ENCODE data around the gene CDK9.

Gene CDK9

DNA sequence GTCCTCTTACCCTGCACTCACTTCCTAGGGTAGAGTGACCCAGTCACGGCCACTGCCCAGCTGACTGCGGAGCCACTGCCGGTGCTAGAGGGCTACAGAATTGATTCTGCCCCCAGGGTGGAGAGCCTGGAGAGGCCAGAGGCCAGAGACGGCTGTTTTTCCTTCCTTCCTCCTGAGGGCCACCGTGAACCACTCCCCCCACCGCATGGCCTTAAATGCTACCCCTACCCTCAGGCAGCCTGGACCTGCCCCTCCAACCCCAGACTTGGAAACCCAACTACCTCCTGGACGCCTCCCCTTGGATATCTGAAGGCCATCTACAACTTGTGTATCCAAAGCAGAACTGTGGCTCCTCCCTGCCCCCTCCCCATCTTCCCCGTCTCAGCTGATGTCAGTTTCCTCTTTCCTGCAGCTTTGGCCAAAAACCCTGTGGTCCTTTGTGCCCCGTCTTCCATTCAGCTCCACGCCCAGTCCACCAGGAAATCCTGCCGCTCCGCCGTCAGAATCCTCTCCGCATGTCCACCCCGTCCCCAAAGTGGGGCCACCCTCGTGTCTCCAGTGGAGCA lies 23.6 kb upstream of the CDK9 start:
- no peak for DNase-seq

DNA sequence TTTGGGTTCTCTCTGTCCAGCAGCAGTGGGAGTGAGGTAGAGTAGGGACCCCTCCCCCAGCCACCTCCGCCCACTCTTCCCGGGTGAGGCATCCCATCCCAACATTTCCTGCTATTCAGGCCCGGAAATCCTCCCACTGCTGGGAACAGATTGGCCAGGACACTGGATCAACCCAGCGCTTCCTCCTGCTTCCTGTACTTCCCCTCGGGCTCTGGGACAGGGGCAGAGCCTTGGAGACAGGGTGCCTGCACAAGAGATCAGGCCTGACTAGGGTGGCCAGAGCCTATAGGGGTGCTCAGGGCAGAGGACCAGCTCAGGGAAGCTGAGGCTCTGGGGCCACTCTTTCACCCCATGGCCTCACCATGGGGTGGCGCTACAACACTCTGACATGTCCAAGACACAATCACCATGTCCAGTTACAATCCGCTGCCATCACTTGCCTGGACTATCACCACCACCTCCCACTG lies 21.9 kb upstream of the CDK9 start:
- DNase-seq, result peak; percentile 30 to 45

DNA sequence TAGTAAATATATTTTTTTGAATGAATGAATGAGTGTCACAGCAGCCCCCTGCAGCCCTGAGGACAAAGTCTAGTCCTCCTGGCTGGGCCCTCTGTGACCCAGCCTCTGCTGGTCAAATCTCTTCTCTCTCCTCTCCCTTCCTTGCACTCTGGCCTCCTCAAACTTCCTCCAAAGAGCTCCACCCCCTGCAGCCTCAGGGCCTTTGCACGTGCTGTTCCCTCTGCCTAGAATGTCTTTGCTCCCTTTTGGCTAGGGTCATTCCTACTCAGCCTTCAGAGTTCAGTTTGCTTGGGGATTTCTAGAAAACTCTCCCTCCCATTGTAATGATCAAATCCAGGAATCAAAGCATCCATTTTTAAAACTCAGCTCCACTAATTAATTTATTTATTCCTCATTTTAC lies 20.4 kb upstream of the CDK9 start:
- DNase-seq, result no peak

DNA sequence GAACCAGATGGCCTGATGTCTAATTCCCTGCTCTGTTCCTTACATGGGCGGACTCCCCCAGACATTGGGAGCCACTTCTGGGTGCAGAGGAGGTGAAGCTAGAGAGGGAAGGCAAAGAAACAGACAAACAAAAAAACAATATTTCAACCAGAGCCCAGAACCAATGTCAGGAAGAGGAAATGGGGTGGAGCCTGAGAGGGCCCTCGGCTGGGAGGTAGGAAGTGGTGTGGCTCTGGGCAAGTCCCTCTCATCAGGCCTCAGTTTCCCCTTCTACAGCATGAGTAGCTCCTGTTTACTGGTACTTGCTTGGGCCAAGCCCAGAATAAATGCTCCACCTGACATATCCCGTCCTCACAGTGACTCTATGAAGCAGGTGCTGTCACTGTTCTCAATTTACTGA lies 18.4 kb upstream of the CDK9 start:
- peak in 1 of 2 donors; percentile 41 for DNase-seq

DNA sequence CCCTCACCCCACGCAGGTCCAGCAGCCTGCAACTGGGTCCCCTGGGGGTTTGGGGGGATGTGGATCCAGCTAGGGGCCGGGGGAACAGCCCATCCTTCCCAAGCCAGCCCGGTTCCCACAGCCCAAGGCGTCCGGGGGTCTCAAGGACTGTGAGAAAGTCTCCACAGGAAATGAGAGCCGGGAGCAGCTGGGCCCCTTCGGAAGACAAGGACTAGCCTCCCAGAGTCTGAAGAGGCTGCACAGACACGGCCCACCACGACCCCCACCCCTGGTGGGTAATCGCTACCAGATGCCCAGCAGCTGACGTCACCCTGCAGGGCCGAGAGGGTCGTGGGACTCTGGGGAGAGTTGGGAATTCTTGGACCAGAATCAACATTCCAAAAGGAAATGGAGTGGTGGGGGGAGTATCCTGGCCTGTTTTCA lies 17.9 kb upstream of the CDK9 start:
- no peak for DNase-seq

DNA sequence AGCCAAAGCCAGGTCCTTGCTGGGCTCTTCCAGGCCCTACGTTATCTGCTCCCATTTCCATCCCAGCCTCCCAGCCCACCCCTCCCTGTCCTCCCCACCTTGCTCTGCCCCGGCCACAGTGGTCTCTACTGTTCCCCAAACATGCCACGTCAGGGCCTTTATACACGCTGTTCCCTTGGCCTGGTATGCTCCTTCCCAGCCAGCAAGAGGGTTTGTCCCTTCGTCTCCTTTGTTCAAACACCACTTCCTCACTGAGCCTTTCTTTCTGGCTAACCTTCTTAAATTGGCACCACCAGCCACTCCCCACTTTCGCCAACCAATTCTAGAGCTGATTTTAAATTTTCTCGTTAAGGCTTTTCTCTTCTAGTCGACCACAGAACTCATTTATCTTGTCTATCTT lies 17.1 kb upstream of the CDK9 start:
- DNase-seq, result no peak

DNA sequence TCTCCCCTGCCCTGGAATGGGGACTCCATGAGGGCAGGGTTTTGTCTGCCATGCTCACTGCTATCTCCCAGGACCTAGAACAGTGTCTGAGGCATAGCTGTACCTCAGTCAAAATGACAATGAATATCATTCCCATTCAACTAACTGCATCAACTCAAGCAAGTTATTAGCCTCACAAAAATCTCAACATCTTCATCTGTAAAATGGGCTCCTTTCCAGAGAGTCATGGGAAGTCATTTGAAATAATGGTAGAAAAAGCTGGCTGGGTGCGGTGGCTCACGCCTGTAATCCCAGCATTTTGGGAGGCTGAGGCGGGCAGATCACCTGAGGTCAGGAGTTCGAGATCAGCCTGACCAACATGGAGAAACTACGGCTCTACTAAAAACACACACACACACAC lies 16.7 kb upstream of the CDK9 start:
- no peak for DNase-seq

DNA sequence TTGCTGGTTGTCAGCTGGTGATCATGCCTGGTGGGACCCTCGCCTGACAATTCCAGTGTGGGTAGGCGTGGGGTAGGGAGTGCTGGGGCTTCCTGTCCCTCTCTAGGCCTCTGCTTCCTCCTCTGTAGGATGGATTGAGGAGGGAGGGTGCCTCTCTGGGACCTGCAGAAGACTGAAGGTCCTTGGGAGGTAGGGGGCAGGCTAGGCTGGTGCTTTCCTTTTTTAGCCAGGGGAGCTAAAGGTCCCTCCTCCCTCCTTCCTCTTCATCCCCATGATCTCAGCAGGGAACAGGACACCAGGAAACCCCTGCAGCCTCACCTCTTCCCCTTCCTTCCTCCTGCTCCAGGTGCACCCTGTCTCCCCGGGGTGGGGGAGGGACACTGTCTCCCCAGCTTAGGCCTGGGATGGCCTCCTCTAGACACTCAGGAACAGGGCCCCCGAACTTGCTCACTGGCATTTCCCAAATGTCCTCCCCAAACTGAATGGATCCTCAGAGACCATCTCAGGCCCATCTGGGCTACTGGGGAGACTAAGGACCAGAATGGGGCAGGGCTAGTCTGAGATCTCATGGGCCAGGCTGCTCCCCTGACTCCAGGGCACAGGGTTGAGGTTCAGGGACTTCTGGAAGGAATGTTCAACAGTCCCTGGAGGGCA lies 15.8 kb upstream of the CDK9 start:
- DNase-seq, result no peak

DNA sequence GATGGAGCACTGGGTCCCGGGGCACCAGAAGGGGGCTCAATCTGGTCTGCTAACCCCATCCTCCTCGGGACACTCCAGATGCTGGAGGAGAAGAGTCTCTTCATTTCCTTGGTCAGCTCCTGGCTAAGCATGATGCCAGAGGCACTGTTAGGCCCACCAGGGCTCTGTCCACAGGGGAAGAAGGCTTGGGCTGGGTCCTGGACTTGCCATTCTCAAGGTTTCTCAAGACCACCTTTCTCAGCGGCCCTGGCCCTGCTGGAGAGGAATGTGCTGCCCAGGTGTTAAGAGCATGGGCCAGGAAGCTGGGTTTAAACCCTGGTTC lies 15.3 kb upstream of the CDK9 start:
- DNase-seq, result no peak

DNA sequence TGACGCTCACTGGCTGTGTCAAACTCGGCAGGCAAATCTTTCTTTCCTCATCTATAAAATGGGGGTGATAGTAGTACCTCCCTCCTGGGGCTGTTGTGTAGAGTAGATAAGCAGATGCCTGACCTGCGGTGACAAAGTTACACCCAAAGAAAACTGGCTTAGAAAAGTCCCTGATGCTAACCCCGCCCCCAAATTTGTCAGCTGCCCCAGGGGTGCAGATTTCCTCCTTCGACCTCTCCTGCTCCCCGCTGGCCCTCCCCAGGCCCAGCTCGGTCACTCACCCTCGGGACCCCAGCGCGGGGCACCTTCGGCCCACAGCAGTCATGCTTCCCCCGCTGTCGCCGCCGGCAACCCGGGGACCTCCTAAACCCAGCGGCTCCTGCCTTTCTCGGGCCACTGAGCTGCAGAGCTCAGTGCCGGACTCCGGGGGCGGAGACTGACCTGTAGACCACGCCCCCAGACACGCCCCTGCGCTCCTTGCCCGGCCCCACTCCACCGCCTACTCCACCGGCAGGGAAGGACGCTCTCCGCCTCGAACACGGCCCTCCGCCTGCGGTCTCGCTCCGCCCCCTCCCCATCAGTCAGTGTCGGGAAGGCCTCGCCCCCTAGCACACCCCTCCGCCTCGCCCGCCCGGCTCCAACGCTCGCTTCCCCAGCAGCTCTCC lies 14.8 kb upstream of the CDK9 start:
- peak; percentile 97 to 98 for DNase-seq

DNA sequence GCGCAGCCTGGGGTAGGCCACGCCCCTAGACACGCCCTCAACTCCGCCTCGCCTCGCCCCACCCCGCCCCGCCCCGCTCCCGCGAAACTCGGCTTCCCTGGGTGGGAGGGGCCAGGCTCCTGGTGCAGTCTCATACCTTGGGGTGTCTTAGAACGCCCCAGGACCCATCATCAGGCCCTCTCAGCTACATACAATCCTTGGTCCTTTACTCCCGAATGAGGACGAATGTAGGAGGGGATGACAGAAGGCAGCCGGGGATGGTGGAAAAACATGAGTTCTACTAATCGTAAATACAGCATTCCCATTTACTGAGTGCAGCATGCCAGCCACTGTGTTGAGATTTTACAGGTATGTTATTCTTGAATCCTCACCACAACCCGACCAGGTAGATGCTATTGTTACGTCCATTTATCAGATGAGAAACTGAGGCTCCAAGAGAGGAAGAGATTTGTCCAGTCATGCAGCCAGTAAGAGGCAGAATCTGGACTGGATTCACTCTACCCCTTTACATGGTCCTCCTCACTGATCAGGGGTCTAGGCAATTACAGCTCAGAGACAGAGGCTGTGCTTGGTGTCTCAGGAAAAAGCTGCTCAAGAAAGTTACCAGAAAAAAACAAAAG lies 14.2 kb upstream of the CDK9 start:
- no peak for DNase-seq

DNA sequence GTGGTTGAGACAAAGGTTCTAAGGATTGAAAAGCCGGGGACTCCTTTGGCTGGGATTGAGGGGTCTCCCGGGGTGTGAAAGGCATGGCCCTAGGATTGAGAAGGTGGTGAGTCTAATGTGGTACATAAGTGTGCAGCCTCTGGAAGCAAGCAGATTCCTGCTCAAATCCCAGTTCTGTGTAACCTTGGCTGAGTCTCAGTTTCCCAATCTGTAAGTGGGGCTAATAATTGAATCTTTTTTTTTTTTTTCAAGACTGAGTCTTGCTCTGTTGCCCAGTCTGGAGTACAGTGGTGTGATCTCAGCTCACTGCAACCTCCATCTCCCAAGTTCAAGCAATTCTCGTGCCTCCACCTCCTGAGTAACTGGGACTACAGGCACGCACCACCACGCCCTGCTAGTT lies 13.2 kb upstream of the CDK9 start:
- DNase-seq, result no peak

DNA sequence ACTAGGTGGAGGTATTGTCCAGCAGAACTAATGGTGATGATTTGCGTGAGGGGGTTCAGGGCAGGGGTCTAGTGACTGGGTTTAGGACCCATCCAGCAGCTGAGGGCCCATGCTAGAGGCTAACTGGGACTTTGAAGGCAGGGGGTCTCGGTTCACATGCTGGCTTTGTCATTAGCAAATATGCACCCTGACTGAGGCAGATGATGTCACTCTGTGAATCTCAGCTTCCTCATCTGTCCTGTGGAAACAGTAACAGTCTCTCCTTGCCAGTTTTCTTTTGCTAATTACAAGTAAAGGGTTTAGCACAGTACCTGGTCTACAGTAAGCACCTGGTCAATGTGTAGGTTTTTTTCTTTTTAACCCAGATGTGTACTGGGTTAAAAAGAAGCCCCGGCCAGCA lies 12.6 kb upstream of the CDK9 start:
- DNase-seq, result no peak

DNA sequence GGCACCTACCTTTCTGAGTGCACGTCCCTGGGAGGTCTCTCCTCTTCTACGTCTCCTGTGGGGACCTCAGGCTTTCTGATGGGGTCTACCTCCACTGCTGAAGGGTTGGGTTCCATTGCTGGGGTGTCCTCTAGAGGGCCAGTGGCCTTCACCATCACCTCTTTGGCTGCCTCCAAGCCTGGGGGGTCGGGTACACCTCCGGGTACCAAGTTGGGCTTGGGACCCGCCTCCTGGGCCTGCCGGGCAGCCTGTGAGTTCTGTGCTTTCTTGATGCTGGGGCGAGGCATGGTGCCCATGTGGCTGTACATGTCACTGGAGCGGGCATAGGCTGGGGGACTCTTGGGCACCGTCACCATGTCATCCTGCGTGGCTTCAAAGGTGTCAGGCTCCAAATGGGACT lies 11.9 kb upstream of the CDK9 start:
- no peak for DNase-seq

DNA sequence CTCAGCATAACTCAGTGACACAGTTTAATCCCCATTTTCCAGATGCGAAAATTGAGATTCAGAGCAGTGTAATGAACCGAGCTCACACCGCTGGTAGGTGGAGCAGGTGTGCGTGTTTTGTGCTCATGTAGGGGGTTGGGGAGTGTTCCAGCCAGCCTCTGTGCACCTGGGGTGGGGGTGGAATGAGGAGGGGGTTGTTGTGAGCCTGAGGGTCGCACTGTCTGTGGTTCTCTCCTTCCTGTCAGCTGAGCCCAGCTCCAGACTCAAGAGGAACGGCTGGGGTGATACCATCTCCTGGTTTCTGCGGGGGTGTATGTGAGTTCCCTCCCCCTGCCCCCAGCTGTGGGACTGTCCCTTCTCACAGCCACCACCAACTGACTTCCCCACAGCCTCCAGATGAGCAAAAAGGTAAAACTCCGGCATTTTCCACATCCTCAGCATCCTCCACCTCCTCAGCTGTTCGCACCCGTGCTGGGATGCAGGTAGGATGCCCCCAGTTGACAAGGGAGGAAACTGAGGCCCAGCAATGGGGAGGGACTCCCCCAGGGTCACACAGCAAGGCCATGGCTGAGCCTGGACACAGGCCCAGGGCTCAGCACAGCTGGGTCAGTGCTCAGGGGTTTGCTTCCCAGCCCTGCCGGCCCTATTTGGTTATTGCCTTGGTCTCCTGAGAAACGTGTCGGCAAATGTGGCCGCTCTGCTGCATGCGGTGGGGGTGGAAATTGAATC lies 9.5 kb upstream of the CDK9 start:
- peak; percentile 85 to 87 for DNase-seq

DNA sequence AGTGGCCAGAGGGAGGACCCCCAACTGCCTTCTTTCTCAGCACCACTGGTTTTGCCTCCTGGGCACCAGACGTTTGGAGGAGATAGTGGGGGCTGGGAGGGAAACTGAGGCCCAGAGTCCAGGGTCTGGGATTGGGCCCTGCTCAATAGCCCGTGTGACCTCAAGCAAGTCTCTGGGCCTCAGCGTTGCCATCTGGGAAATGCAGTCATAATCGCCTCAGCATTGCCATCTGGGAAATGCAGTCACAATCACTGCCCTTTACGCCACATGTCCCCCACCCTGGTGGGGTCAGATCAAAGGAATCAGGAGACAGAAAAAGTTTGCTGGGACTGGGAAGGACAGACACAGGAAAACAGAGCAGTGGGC lies 8.9 kb upstream of the CDK9 start:
- no peak for DNase-seq

DNA sequence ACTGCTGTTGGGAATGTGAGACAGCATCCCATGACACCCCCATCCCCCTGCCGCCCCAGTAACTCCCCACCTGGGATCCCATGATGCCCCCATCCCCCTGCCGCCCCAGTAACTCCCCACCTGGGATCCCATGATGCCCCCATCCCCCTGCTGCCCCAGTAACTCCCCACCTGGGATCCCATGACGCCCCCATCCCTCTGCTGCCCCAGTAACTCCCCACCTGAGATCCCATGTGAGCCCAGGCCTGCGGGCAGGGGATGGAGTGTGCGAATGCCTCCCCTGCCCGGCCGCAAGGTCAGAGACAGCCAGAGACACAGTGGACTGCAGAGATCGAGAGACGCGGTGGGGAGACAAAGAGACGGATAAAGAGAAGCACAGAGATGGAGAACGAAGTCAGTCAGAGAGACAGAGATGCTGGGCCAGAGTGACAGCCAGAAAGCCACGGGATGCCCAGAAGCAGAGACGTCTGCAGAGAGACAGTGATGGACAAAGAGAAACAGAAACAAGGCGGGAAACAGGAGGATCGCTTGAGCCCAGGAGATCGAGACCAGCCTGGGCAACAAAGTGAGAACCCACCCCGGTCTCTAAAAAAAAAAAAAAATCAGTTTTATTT lies 8.4 kb upstream of the CDK9 start:
- DNase-seq, result peak in 1 of 2 donors; percentile 43

DNA sequence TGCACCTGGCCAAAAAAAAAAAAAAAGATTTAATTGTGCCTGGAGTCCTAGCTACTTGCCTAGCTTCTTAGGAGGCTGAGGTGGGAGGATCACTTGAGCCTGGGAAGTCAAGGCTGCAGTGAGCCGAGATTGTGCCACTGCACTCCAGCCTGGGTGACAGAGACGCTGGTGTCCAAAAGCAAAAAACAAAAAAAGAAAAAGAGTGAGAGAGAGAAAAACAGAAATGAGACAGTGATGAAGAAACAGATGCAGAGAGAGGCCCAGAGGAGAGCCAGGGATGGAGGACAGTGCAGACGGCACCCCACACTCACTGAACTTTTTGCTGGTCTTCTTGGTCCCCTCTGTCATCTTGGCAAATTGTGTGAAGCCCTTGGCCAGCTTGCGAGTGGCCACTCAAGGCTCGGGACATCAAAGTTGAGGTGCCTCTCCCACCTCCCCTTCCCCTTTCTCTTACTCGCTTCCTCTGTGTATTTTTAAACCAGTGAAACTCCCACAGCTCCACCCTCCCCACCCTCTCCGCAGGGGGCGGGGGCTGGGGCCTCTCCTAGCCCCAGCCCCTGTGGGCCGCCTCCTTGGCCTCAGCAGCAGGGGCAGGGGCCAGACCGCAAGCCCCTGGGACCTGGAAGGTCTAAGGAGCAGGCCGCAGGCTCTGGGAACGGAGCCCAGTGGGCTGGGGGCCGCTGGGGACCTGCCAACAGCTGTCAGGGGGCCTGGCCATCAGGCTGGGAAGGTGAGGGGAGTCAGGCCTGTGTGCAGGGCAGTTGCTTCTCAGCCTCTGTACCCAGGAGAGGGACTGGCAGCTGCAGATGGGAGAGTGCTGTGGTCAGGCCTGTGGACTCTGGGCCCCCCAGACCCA lies 7.3 kb upstream of the CDK9 start, which contains the start of gene SH2D3C:
Gene SH2D3C, minus strand, starts transcription at position 387 of the 856 bp plus-strand sequence. Its CDS starts 39 bp downstream, at position 348.
- DNase-seq, result peak; percentile 55 to 60

DNA sequence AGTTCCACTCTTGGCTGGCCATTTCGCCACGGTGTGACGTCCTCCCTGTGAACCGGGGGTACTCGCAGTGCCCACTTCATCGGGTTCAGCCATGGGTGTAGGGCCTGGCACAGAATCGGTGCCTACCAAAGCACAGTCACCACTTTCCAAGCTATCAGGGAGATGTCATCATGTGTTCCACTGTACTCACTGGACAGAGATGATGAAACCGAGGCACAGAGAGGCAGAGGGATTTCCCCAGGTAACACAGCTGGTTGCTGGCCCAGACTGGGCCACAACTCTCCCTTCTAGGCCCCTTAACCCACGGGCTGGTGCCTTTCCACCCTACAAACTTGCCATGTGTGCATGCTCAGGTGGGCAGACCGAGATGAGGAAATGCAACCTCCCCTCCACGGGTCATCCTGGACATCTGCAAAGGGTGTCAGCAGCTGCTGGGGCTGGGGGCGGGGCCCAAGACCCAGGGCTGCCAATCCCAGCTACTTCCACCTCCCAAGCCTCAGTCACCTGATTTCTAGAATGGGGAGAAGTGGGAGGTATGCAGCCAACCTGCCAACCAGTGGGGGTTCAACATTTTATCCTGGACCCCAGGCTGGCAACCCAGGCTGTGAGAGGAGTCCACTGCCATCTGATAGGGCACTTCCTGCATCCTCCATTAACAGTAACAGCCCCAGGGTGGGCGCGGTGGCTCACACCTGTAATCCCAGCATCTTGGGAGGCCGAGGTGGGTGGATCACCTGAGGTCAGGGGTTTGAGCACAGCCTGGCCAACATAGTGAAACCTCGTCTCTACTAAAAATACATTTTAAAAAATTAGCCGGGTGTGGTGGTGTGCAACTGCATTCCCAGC lies 6.5 kb upstream of the CDK9 start:
- peak; percentile 67 to 71 for DNase-seq

DNA sequence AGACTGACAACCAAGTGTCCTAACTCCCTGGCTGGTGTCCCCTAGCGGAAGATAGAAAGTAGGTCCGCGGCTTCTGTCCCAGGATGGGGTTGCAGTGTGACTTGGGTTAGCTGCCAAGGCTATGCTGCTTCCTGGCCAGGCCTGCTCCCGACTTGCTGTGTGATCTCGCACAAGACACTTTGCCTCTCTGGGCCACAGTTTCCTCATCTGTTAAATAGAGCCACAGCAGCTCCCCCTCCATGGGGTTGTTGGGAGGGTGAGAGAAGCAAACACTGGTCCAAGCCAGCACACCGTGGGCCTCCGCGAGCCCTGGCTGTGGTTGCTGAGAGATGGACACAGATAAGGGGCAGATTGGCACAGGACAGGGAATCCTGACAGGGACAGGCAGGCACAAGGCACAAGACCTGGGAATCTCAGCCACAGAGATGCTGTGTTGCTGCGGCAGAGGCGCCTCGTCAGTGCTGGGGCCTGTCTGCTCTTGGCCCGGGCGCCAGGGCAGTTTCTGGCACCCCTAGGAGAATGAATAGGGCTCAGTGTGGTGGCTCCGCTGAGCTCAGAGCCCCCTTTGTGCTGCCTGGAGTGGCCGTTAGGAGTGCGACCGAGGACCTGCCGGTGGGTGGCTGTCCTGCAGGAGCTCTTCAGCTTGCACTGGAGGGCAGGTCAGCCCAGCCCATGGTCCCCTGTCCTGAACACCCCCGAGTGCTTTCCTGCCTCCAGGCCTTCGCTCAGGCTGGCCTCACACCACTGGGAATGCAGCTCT lies 5.5 kb upstream of the CDK9 start:
- no peak for DNase-seq
